K562 (cell line): ENCODE data around the gene ERF. TPM values are rescaled to one million over a fixed set of nuclear protein-coding genes. Genes with fewer than 3 reads are reported as not detected.

Source experiments
- BMI1 ChIP-seq: fragments of 150-350 bp; IDR thresholded peaks from 2 replicates; pipeline ENCODE4 v1.6.1; 2014; ENCODE audit warnings: low read length
- CBX8 ChIP-seq: fragments of 200-600 bp; sonication (generic); IDR thresholded peaks from 2 replicates; pipeline ENCODE4 v1.6.1; 2012; ENCODE audit warnings: borderline replicate concordance, mixed run types, low read depth, mild to moderate bottlenecking, moderate library complexity, mixed read lengths, low read length, control low read depth, inconsistent platforms; ENCODE audit not compliant: poor library complexity, severe bottlenecking; ENCODE audit errors: extremely low read depth
- CC2D1A ChIP-seq: fragments of 450-650 bp; IDR thresholded peaks from 2 replicates; pipeline ENCODE4 v1.6.1; 2017; ENCODE audit warnings: mild to moderate bottlenecking
- E2F3 ChIP-seq: fragments of 250-450 bp; sonication (Bioruptor Pico); IDR thresholded peaks from 2 replicates; pipeline ENCODE4 v1.4.0; 2020; ENCODE audit warnings: mild to moderate bottlenecking
- FOXJ2 ChIP-seq: fragments of 200-800 bp; sonication (Bioruptor generic); IDR thresholded peaks from 2 replicates; pipeline ENCODE4 v1.6.1; 2016; ENCODE audit warnings: missing genetic modification characterization, missing compliant biosample characterization
- GABPB1 ChIP-seq: sonication (generic); formaldehyde crosslinking; IDR thresholded peaks from 2 replicates; pipeline ENCODE4 v1.8.0; 2022; ENCODE audit warnings: mild to moderate bottlenecking, missing genetic modification reagents
- HEY1 ChIP-seq: fragments of 250-450 bp; sonication (Bioruptor Pico); IDR thresholded peaks from 2 replicates; pipeline ENCODE4 v1.5.0; 2020; ENCODE audit warnings: mild to moderate bottlenecking, moderate library complexity, borderline replicate concordance
- MED1 ChIP-seq: sonication (generic); formaldehyde crosslinking; IDR thresholded peaks from 2 replicates; pipeline ENCODE4 v1.8.1; 2023; ENCODE audit warnings: missing genetic modification reagents, borderline replicate concordance
- RAD21 ChIP-seq, 2 experiments: fragments of 250-450 bp in 1 of 2; fragments of 450-650 bp in 1 of 2; sonication (Bioruptor Pico) in 1 of 2; formaldehyde crosslinking in 1 of 2; IDR thresholded peaks in 1 of 2; conservative IDR thresholded peaks in 1 of 2; 2 replicates each; pipeline versions ENCODE4 v1.4.0 to v1.8.0; 2020 to 2022; ENCODE audit warnings: mild to moderate bottlenecking in 2 of 2, moderate library complexity in 1 of 2
- RBM22 ChIP-seq: fragments of 200-400 bp; formaldehyde crosslinking; IDR thresholded peaks from 2 replicates; pipeline ENCODE4 v1.6.1; 2018; ENCODE audit warnings: low read length, low read depth; ENCODE audit not compliant: poor library complexity, severe bottlenecking
- RFX7 ChIP-seq: fragments of 250-450 bp; sonication (Bioruptor Pico); IDR thresholded peaks from 2 replicates; pipeline ENCODE4 v1.5.1; 2021; ENCODE audit warnings: mild to moderate bottlenecking
- SNAPC5 ChIP-seq: fragments of 250-450 bp; sonication (Bioruptor Pico); IDR thresholded peaks from 2 replicates; pipeline ENCODE4 v1.8.0; 2021; ENCODE audit warnings: moderate library complexity, mild to moderate bottlenecking, inconsistent platforms
- TGIF2 ChIP-seq: sonication (generic); formaldehyde crosslinking; IDR thresholded peaks from 2 replicates; pipeline ENCODE4 v1.8.1; 2022; ENCODE audit warnings: mild to moderate bottlenecking, missing genetic modification reagents, moderate library complexity
- ZBTB7A ChIP-seq: IDR thresholded peaks from 2 replicates; pipeline ENCODE4 v1.6.1; 2011; ENCODE audit warnings: low read depth, mild to moderate bottlenecking, low read length, moderate library complexity, borderline replicate concordance; ENCODE audit not compliant: control insufficient read depth
- ZEB2 ChIP-seq: fragments of 450-650 bp; IDR thresholded peaks from 2 replicates; pipeline ENCODE4 v1.6.1; 2016
- ZFP36 ChIP-seq: fragments of 150-350 bp; IDR thresholded peaks from 2 replicates; pipeline ENCODE4 v1.6.1; 2018; ENCODE audit warnings: low read length, low read depth; ENCODE audit not compliant: partially characterized antibody
- ZNF232 ChIP-seq: sonication (generic); formaldehyde crosslinking; IDR thresholded peaks from 2 replicates; pipeline ENCODE4 v1.8.0; 2022; ENCODE audit warnings: mild to moderate bottlenecking, missing genetic modification reagents
- ZNF316 ChIP-seq: fragments of 450-650 bp; IDR thresholded peaks from 2 replicates; pipeline ENCODE4 v1.6.1; 2016
- ZNF57 ChIP-seq: fragments of 450-650 bp; formaldehyde crosslinking; IDR thresholded peaks from 2 replicates; pipeline ENCODE4 v1.4.0; 2020; ENCODE audit warnings: mild to moderate bottlenecking, moderate library complexity
- ZNF717 ChIP-seq: fragments of 250-450 bp; sonication (Bioruptor Pico); IDR thresholded peaks from 2 replicates; pipeline ENCODE4 v1.5.0; 2021
- polyA plus RNA-seq, 8 experiments: library from polyadenylated mRNA; depleted of rRNA in 4 of 8; stranded (reverse) in 5 of 8; unstranded in 3 of 8; fragments of >200 nt; fragmentation: Nextera tagmentation in 2 of 8; fragmentation: Illumina TruSeq in 1 of 8; extraction: Ambion mirVana in 2 of 8; extraction: Trizol in 1 of 8; gene quantifications; 2 replicates each; pipeline versions ENCODE4 v1.2.1 to v1.2.3, GENCODE V29; 2011 to 2014; ENCODE audit warnings: inconsistent platforms in 1 of 8, missing spikeins in 1 of 8
- total RNA-seq, 7 experiments: library from RNA; depleted of rRNA in 6 of 7; stranded (reverse); fragments of >200 nt in 6 of 7; fragmentation: Illumina TruSeq in 2 of 7; extraction: Trizol in 2 of 7; gene quantifications; 2 replicates each; pipeline versions ENCODE4 v1.2.1 to v1.2.3, GENCODE V29; 2011 to 2021; ENCODE audit warnings: low replicate concordance in 1 of 7
- TF ChIP-seq, protein P1 (sequence below): fragments of 450-650 bp; IDR thresholded peaks from 2 replicates; pipeline ENCODE4 v1.6.1; 2017; ENCODE audit warnings: antibody characterized with exemption
- TF ChIP-seq, protein P2 (sequence below): IDR thresholded peaks from 3 replicates; pipeline ENCODE4 v1.6.1; 2011; ENCODE audit warnings: borderline replicate concordance, mild to moderate bottlenecking, moderate library complexity; ENCODE audit not compliant: insufficient read length; ENCODE audit errors: extremely low read depth

ERF gene
- total and polyA plus RNA-seq, 9 of the 15 experiments (the other 6 are each of a cell fraction or from before 2014, with no cell fraction given) = 0.03 to 75.4 (median 27.0) TPM

DNA sequence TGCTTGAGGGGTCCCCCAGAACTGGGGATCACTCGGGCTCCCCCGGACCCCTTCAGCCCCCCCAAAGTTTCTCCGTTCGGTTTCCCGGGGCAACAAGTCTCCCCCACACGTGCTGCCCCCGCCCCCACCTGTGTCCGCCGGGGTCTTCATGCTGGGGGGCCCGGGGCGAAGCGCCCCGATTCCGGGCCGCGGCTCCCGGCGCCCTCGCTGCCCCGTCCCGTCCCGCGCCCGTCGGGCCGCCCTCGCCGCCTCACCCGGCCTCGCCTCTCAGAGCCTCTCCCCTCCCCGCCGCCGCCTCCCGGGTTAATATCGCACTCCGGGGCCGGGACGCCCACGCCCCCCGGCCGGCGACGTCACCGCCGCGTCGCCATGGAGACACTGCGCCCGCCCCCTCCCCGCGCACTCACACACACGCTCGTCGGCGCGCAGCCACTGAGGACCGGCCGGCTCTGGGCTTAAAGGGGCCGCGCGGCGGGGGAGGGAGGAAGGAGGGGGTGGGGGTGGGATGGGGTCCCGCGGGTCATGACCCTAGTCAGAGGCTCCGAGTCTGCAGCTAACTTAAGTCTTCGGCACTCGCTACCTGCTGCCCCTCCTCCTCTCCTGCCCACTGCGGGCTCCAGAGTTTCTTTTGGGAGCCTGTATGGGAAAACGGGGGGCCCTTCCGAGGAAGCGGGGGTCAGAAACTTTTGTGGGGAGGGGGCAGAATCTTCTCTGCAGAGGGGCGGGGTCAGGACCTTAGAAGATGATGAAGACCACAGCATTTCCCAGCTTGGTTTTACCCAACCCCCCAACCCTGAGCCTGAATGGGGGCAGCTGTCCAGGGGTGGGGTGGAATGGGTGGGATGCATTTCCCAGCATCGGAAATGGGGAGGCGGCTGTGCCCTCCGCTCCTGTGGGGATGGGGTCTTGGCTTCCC lies at the start of gene ERF (continued):
- no peak for TF ChIP-seq SNAPC5
- peak; percentile 82 for TF ChIP-seq ZBTB7A
- TF ChIP-seq ZFP36 = no peak
- TF ChIP-seq HEY1 (CRISPR knock-in tag) = no peak
- TF ChIP-seq RFX7 (CRISPR knock-in tag) = no peak
- TF ChIP-seq MED1 (CRISPR knock-in tag) = no peak
- TF ChIP-seq BMI1 = peak; percentile 73; the same call in 1 of the 2 replicates
- TF ChIP-seq ZNF316 = no peak
- no peak for TF ChIP-seq FOXJ2 (tag)
- TF ChIP-seq ZNF57 (CRISPR knock-in tag) = no peak
- TF ChIP-seq ZEB2 = no peak
- no peak for TF ChIP-seq E2F3
- TF ChIP-seq TGIF2 = no peak; the same call in 1 of the 2 replicates
- TF ChIP-seq CBX8 = no peak
- TF ChIP-seq, protein P1, sequence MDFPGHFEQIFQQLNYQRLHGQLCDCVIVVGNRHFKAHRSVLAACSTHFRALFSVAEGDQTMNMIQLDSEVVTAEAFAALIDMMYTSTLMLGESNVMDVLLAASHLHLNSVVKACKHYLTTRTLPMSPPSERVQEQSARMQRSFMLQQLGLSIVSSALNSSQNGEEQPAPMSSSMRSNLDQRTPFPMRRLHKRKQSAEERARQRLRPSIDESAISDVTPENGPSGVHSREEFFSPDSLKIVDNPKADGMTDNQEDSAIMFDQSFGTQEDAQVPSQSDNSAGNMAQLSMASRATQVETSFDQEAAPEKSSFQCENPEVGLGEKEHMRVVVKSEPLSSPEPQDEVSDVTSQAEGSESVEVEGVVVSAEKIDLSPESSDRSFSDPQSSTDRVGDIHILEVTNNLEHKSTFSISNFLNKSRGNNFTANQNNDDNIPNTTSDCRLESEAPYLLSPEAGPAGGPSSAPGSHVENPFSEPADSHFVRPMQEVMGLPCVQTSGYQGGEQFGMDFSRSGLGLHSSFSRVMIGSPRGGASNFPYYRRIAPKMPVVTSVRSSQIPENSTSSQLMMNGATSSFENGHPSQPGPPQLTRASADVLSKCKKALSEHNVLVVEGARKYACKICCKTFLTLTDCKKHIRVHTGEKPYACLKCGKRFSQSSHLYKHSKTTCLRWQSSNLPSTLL = no peak
- no peak for TF ChIP-seq RBM22
- no peak for TF ChIP-seq ZNF717
- no peak for TF ChIP-seq RAD21 (CRISPR knock-in tag; conservative IDR thresholded peaks at IDR 0.05 in 1 of 2, IDR thresholded peaks at IDR 0.05 in 1 of 2)
- TF ChIP-seq, protein P2, sequence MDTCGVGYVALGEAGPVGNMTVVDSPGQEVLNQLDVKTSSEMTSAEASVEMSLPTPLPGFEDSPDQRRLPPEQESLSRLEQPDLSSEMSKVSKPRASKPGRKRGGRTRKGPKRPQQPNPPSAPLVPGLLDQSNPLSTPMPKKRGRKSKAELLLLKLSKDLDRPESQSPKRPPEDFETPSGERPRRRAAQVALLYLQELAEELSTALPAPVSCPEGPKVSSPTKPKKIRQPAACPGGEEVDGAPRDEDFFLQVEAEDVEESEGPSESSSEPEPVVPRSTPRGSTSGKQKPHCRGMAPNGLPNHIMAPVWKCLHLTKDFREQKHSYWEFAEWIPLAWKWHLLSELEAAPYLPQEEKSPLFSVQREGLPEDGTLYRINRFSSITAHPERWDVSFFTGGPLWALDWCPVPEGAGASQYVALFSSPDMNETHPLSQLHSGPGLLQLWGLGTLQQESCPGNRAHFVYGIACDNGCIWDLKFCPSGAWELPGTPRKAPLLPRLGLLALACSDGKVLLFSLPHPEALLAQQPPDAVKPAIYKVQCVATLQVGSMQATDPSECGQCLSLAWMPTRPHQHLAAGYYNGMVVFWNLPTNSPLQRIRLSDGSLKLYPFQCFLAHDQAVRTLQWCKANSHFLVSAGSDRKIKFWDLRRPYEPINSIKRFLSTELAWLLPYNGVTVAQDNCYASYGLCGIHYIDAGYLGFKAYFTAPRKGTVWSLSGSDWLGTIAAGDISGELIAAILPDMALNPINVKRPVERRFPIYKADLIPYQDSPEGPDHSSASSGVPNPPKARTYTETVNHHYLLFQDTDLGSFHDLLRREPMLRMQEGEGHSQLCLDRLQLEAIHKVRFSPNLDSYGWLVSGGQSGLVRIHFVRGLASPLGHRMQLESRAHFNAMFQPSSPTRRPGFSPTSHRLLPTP = no peak
- TF ChIP-seq CC2D1A = no peak
- no peak for TF ChIP-seq GABPB1 (CRISPR knock-in tag)
- 0 out of 2 replicates have a peak, but pooled peaks have one; percentile 47 for TF ChIP-seq ZNF232 (CRISPR knock-in tag)
